ENCODE measurements around the gene C20orf204. TPM values are rescaled to one million over a fixed set of nuclear protein-coding genes. Genes with fewer than 3 reads are reported as not detected.

C20orf204 gene
- total RNA-seq (2022; extraction: Qiagen RNA extraction; ENCODE audit: low read depth), result 0.30 to 0.54 TPM (median 0.35 TPM) in 5 replicates

GRCh38 chr20:64035933-64036345 is at the start of gene C20orf204:
C20orf204 (plus strand) TSS chr20:64036182; CDS start chr20:64036324, 142 bp downstream.

GRCh38 chr20:64049060-64049877 is 13.3 kb downstream of the C20orf204 start, which contains the start of gene SOX18:
SOX18 (minus strand) TSS chr20:64049639; CDS start chr20:64049516, 123 bp downstream.

GRCh38 chr20:64062596-64063388 is 26.8 kb downstream of the C20orf204 start, which contains the start of gene TCEA2:
TCEA2 (plus strand) TSS chr20:64063198; CDS start chr20:64063313, 115 bp downstream.

GRCh38 chr20:64079273-64080012 is 43.5 kb downstream of the C20orf204 start, which contains the start of gene RGS19:
RGS19 (minus strand) TSS chr20:64079518; CDS start chr20:64076886, 2,632 bp downstream.

GRCh38 chr20:64080013-64080812 is 44.2 kb downstream of the C20orf204 start, which contains the start of gene OPRL1:
OPRL1 (plus strand) TSS chr20:64080082; CDS start chr20:64092721, 12,639 bp downstream.

GRCh38 chr20:64083804-64084684 is 48.1 kb downstream of the C20orf204 start, which contains the start of gene LKAAEAR1:
LKAAEAR1 (minus strand) TSS chr20:64084398; CDS start chr20:64084219, 179 bp downstream.

Other genes with a start within 250 kb of the C20orf204 start
- 0.46 to 0.96 TPM (median 0.71 TPM) in 5 replicates for gene ZBTB46, start 204.9 kb upstream of the C20orf204 start, total RNA-seq (2022; extraction: Qiagen RNA extraction; ENCODE audit: low read depth)
- not detected in 5 replicates for gene ABHD16B, start 174.7 kb upstream of the C20orf204 start, total RNA-seq (2022; extraction: Qiagen RNA extraction; ENCODE audit: low read depth)
- gene TPD52L2, start 170.9 kb upstream of the C20orf204 start, total RNA-seq (2022; extraction: Qiagen RNA extraction; ENCODE audit: low read depth), result 119 to 131 TPM (median 126 TPM) in 5 replicates
- 23.4 to 32.0 TPM (median 28.7 TPM) in 5 replicates for gene DNAJC5, start 141.1 kb upstream of the C20orf204 start, total RNA-seq (2022; extraction: Qiagen RNA extraction; ENCODE audit: low read depth)
- 20.4 to 34.1 TPM (median 29.5 TPM) in 5 replicates for gene UCKL1, start 79.8 kb upstream of the C20orf204 start, total RNA-seq (2022; extraction: Qiagen RNA extraction; ENCODE audit: low read depth)
- gene ZNF512B, start 66.3 kb upstream of the C20orf204 start, total RNA-seq (2022; extraction: Qiagen RNA extraction; ENCODE audit: low read depth), result 8.0 to 13.0 TPM (median 11.1 TPM) in 5 replicates
- gene SAMD10, start 56.5 kb upstream of the C20orf204 start, total RNA-seq (2022; extraction: Qiagen RNA extraction; ENCODE audit: low read depth), result not detected in 5 replicates
- 50.6 to 57.0 TPM (median 53.9 TPM) in 5 replicates for gene PRPF6, start 55.0 kb upstream of the C20orf204 start, total RNA-seq (2022; extraction: Qiagen RNA extraction; ENCODE audit: low read depth)
- gene SOX18, start 13.5 kb downstream of the C20orf204 start, total RNA-seq (2022; extraction: Qiagen RNA extraction; ENCODE audit: low read depth), result 1.3 to 2.8 TPM (median 2.5 TPM) in 5 replicates
- 30.8 to 54.6 TPM (median 47.8 TPM) in 5 replicates for gene TCEA2, start 27.0 kb downstream of the C20orf204 start, total RNA-seq (2022; extraction: Qiagen RNA extraction; ENCODE audit: low read depth)
- gene RGS19, start 43.3 kb downstream of the C20orf204 start, total RNA-seq (2022; extraction: Qiagen RNA extraction; ENCODE audit: low read depth), result 14.9 to 26.7 TPM (median 22.7 TPM) in 5 replicates
- 0.43 to 0.89 TPM (median 0.61 TPM) in 5 replicates for gene OPRL1, start 43.9 kb downstream of the C20orf204 start, total RNA-seq (2022; extraction: Qiagen RNA extraction; ENCODE audit: low read depth)
- 0.79 to 2.0 TPM (median 1.7 TPM) in 5 replicates for gene LKAAEAR1, start 48.2 kb downstream of the C20orf204 start, total RNA-seq (2022; extraction: Qiagen RNA extraction; ENCODE audit: low read depth)
- not detected in 5 replicates for gene NPBWR2, start 71.4 kb downstream of the C20orf204 start, total RNA-seq (2022; extraction: Qiagen RNA extraction; ENCODE audit: low read depth)
- 0.03 to 0.45 TPM (median 0.27 TPM) in 4 of 5 replicates, not detected in the other for gene MYT1, start 128.3 kb downstream of the C20orf204 start, total RNA-seq (2022; extraction: Qiagen RNA extraction; ENCODE audit: low read depth)
- gene PCMTD2, start 219.6 kb downstream of the C20orf204 start, total RNA-seq (2022; extraction: Qiagen RNA extraction; ENCODE audit: low read depth), result 8.9 to 14.2 TPM (median 11.9 TPM) in 5 replicates

Data from A549 treated with RU486 at 1 μM for 4 hours (cell line).